H1 (cell line): ENCODE measurements around the gene F11R. TPM values are rescaled to one million over a fixed set of nuclear protein-coding genes. Genes with fewer than 3 reads are reported as not detected.

Source experiments
- CTCF ChIA-PET: fragments of 300-600 bp; sonication (Branson Sonifier 250); formaldehyde crosslinking; loops from one replicate; lab custom pipeline; 2021; ENCODE audit not compliant: partially characterized antibody; lab: Charles Lee
- POLR2A ChIA-PET: fragments of 300-600 bp; sonication (Branson Sonifier 250); formaldehyde crosslinking; loops from one replicate; lab custom pipeline; 2021; ENCODE audit warnings: inconsistent platforms; ENCODE audit not compliant: partially characterized antibody; lab: Charles Lee
- DNase-seq, 2 experiments: peaks; one replicate each; pipeline versions ENCODE4 v3.0.0 to v3.0.0-alpha.2; 2010 to 2022; ENCODE audit warnings: low spot score in 2 of 2, low read depth in 1 of 2, mixed read lengths in 1 of 2
- FAIRE-seq: peaks from 2 replicates; lab custom pipeline; 2011; peaks lifted over from hg19 to GRCh38; lab: Jason Lieb, UNC
- H2AFZ ChIP-seq: 2 replicates; pipeline ENCODE4 v1.8.1; 2012; ENCODE audit warnings: low read length, inconsistent platforms
- H2AK5ac ChIP-seq: 2 replicates; pipeline ENCODE4 v1.6.1; 2013; ENCODE audit warnings: low read depth, low read length
- H2BK120ac ChIP-seq: replicated peaks from 2 replicates; pipeline ENCODE3; 2013; ENCODE audit warnings: low read depth, low read length, inconsistent platforms
- H2BK12ac ChIP-seq: 2 replicates; pipeline ENCODE4 v1.6.1; 2013; ENCODE audit warnings: low read depth, low read length
- H2BK15ac ChIP-seq: 2 replicates; pipeline ENCODE4 v1.6.1; 2013; ENCODE audit warnings: low read length
- H2BK20ac ChIP-seq: 2 replicates; pipeline ENCODE4 v1.6.1; 2013; ENCODE audit warnings: low read length
- H2BK5ac ChIP-seq: 2 replicates; pipeline ENCODE4 v1.6.1; 2013; ENCODE audit warnings: low read depth, low read length
- H3K14ac ChIP-seq: 2 replicates; pipeline ENCODE4 v1.6.1; 2013; ENCODE audit warnings: inconsistent platforms; ENCODE audit not compliant: insufficient read length
- H3K18ac ChIP-seq: 2 replicates; pipeline ENCODE4 v1.6.1; 2013; ENCODE audit warnings: low read length; ENCODE audit errors: extremely low read depth
- H3K23ac ChIP-seq: 2 replicates; pipeline ENCODE4 v1.6.1; 2013; ENCODE audit warnings: inconsistent platforms; ENCODE audit not compliant: insufficient read length
- H3K23me2 ChIP-seq: 2 replicates; pipeline ENCODE4 v1.6.1; 2013; ENCODE audit warnings: low read depth, low read length
- H3K27ac ChIP-seq: 2 replicates; pipeline ENCODE4 v1.6.1; 2011; ENCODE audit warnings: low read depth, low read length, inconsistent platforms
- H3K27me3 ChIP-seq, 4 experiments: replicated peaks in 1 of 4; 1 replicate in 1 of 4; 2 replicates in 3 of 4; pipeline versions ENCODE4 v1.6.1 to v1.8.1; 2011 to 2013; ENCODE audit warnings: low read length in 3 of 4, mild to moderate bottlenecking in 3 of 4, inconsistent platforms in 2 of 4, mixed read lengths in 2 of 4, moderate library complexity in 1 of 4; ENCODE audit not compliant: control insufficient read depth in 3 of 4, insufficient read depth in 3 of 4; ENCODE audit errors: extremely low read depth in 1 of 4
- H3K36me3 ChIP-seq, 4 experiments: 2 replicates each; pipeline versions ENCODE4 v1.6.1 to v1.8.1; 2011 to 2013; ENCODE audit warnings: mild to moderate bottlenecking in 4 of 4, low read length in 3 of 4, moderate library complexity in 2 of 4, control low read depth in 1 of 4, inconsistent platforms in 1 of 4; ENCODE audit not compliant: insufficient read depth in 4 of 4, control insufficient read depth in 2 of 4
- H3K4ac ChIP-seq: replicated peaks from 2 replicates; pipeline ENCODE3; 2013; ENCODE audit warnings: low read length, low read depth, mixed read lengths, inconsistent platforms; ENCODE audit not compliant: insufficient read length
- H3K4me1 ChIP-seq, 4 experiments: replicated peaks in 1 of 4; 1 replicate in 1 of 4; 2 replicates in 3 of 4; pipeline versions ENCODE4 v1.6.1 to v1.8.1; 2011 to 2013; ENCODE audit warnings: low read length in 3 of 4, inconsistent platforms in 2 of 4, mixed read lengths in 1 of 4; ENCODE audit not compliant: insufficient read depth in 4 of 4, control insufficient read depth in 3 of 4
- H3K4me2 ChIP-seq, 2 experiments: 2 replicates each; pipeline versions ENCODE4 v1.6.1 to v1.8.1; 2011 to 2013; ENCODE audit warnings: low read depth in 2 of 2, low read length in 2 of 2, control low read depth in 1 of 2, inconsistent platforms in 1 of 2, mild to moderate bottlenecking in 1 of 2; ENCODE audit not compliant: insufficient read depth in 1 of 2
- H3K4me3 ChIP-seq, 4 experiments: fragments of 200-600, 300-600 bp in 1 of 4; sonication (generic), shearing (Covaris generic), sonication (Bioruptor Twin) in 1 of 4; 2 replicates each; pipeline versions ENCODE4 v1.5.1 to v1.8.1; 2011 to 2016; ENCODE audit warnings: low read length in 4 of 4, low read depth in 3 of 4, control low read depth in 2 of 4, inconsistent platforms in 2 of 4, mild to moderate bottlenecking in 2 of 4, mixed read lengths in 1 of 4, moderate library complexity in 1 of 4; ENCODE audit not compliant: insufficient read depth in 2 of 4; ENCODE audit errors: extremely low read depth in 1 of 4
- H3K56ac ChIP-seq: replicated peaks from 2 replicates; pipeline ENCODE3; 2013; ENCODE audit warnings: low read depth, mild to moderate bottlenecking, mixed read lengths, low read length, inconsistent platforms; ENCODE audit not compliant: insufficient read length
- H3K79me1 ChIP-seq: 2 replicates; pipeline ENCODE4 v1.6.1; 2013; ENCODE audit warnings: low read depth, low read length, control low read depth
- H3K79me2 ChIP-seq, 2 experiments: 2 replicates each; pipeline versions ENCODE4 v1.6.1 to v1.8.1; 2012 to 2013; ENCODE audit warnings: low read length in 2 of 2, mild to moderate bottlenecking in 2 of 2, inconsistent platforms in 1 of 2; ENCODE audit not compliant: insufficient read depth in 2 of 2, control insufficient read depth in 1 of 2
- H3K9ac ChIP-seq, 4 experiments: replicated peaks in 1 of 4; 1 replicate in 1 of 4; 2 replicates in 3 of 4; pipeline versions ENCODE4 v1.6.1 to v1.8.1; 2011 to 2013; ENCODE audit warnings: low read depth in 3 of 4, low read length in 3 of 4, control low read depth in 2 of 4, mild to moderate bottlenecking in 2 of 4, moderate library complexity in 2 of 4, inconsistent platforms in 1 of 4; ENCODE audit errors: extremely low read depth in 1 of 4
- H3K9me3 ChIP-seq, 2 experiments: 2 replicates each; pipeline versions ENCODE4 v1.6.1 to v1.8.1; 2012 to 2013; ENCODE audit warnings: mild to moderate bottlenecking in 2 of 2, moderate library complexity in 2 of 2, control low read depth in 1 of 2, inconsistent platforms in 1 of 2, low read depth in 1 of 2, low read length in 1 of 2, mixed read lengths in 1 of 2; ENCODE audit not compliant: insufficient read depth in 2 of 2
- H4K20me1 ChIP-seq, 2 experiments: replicated peaks in 1 of 2; 2 replicates each; pipeline versions ENCODE3 to v1.8.1; 2011 to 2013; ENCODE audit warnings: inconsistent platforms in 2 of 2, low read length in 2 of 2, mild to moderate bottlenecking in 1 of 2; ENCODE audit not compliant: insufficient read depth in 2 of 2, control insufficient read depth in 1 of 2
- H4K5ac ChIP-seq: 2 replicates; pipeline ENCODE4 v1.6.1; 2013; ENCODE audit warnings: low read length, low read depth, mixed read lengths, inconsistent platforms; ENCODE audit not compliant: insufficient read length
- H4K8ac ChIP-seq: 2 replicates; pipeline ENCODE4 v1.8.0; 2013; ENCODE audit warnings: mild to moderate bottlenecking, moderate library complexity, low read length, inconsistent platforms; ENCODE audit not compliant: insufficient read depth; ENCODE audit errors: extremely low read depth
- H4K91ac ChIP-seq: replicated peaks from 2 replicates; pipeline ENCODE3; 2013; ENCODE audit warnings: low read length, mixed read lengths, inconsistent platforms; ENCODE audit not compliant: insufficient read length
- ATF2 ChIP-seq: IDR thresholded peaks from 2 replicates; pipeline ENCODE4 v1.6.1; 2012; ENCODE audit warnings: low read length, inconsistent platforms
- CBX5 ChIP-seq: fragments of 300-800, 300-1000 bp; sonication (generic); IDR thresholded peaks from 2 replicates; pipeline ENCODE4 v1.7.1; 2016; ENCODE audit warnings: antibody characterized with exemption, low read length, low read depth
- EGR1 ChIP-seq: IDR thresholded peaks from 2 replicates; pipeline ENCODE4 v1.6.1; 2011; ENCODE audit warnings: low read depth, low read length, borderline replicate concordance
- KDM5A ChIP-seq: fragments of 200-600 bp; IDR thresholded peaks from 2 replicates; pipeline ENCODE4 v1.7.1; 2012; ENCODE audit warnings: mild to moderate bottlenecking, low read length, inconsistent platforms, mixed read lengths
- NRF1 ChIP-seq: IDR thresholded peaks from 2 replicates; pipeline ENCODE4 v1.6.1; 2011; ENCODE audit warnings: mild to moderate bottlenecking, low read depth, low read length, improper control_type of control experiment
- POLR2A ChIP-seq, 2 experiments: IDR thresholded peaks; 1 replicate in 1 of 2; 2 replicates in 1 of 2; pipeline ENCODE4 v1.6.1; 2011; ENCODE audit warnings: low read depth in 2 of 2, low read length in 2 of 2, mild to moderate bottlenecking in 2 of 2; ENCODE audit errors: control extremely low read depth in 1 of 2
- RFX5 ChIP-seq: IDR thresholded peaks from 2 replicates; pipeline ENCODE4 v1.6.1; 2011; ENCODE audit warnings: low read depth, low read length, improper control_type of control experiment, borderline replicate concordance
- SAP30 ChIP-seq: fragments of 300-600 bp; sonication (generic); IDR thresholded peaks from 2 replicates; pipeline ENCODE4 v1.7.1; 2012; ENCODE audit warnings: low read length, moderate library complexity, mild to moderate bottlenecking, inconsistent platforms; ENCODE audit not compliant: insufficient read depth, insufficient replicate concordance
- SP2 ChIP-seq: IDR thresholded peaks from 2 replicates; pipeline ENCODE4 v1.6.1; 2012; ENCODE audit warnings: mild to moderate bottlenecking, low read length, inconsistent platforms
- WGBS, 2 experiments: shearing (Covaris generic) in 1 of 2; methylation state at CpG; one replicate each; pipeline versions ENCODE4 v1.1.6 to v1.1.7; 2013 to 2015; ENCODE audit warnings: low lambda C conversion rate in 2 of 2, mixed read lengths in 2 of 2, inconsistent platforms in 1 of 2, low coverage in 1 of 2, missing lambda C conversion rate in 1 of 2; ENCODE audit not compliant: insufficient replicate concordance in 2 of 2, insufficient coverage in 1 of 2, insufficient read length in 1 of 2; ENCODE audit errors: extremely low coverage in 1 of 2, missing lambda C conversion rate in 1 of 2; 5-methylcytosine and 5-hydroxymethylcytosine counted together
- polyA plus RNA-seq, 7 experiments: library from polyadenylated mRNA; depleted of rRNA in 3 of 7; stranded (reverse) in 5 of 7; unstranded in 2 of 7; fragments of >200 nt in 5 of 7; fragments of 200-250 nt in 2 of 7; gene quantifications; 1 replicate in 5 of 7; 2 replicates in 1 of 7; 4 replicates in 1 of 7; pipeline versions ENCODE4 v1.2.1 to v1.2.3, GENCODE V29; 2011 to 2013; ENCODE audit warnings: missing spikeins in 2 of 7, mixed read lengths in 2 of 7
- total RNA-seq: library from RNA; stranded (reverse); fragmentation: NEBNext Ultra II Directional; extraction: Animal tissue kit (Norgen Biotek cat#: 25700); gene quantifications from 2 replicates; pipeline ENCODE4 v1.2.1, GENCODE V29; 2021

Gene F11R
- total and polyA plus RNA-seq, 2 of the 8 experiments (the other 6 are each of a cell fraction or from before 2014, with no cell fraction given), result 159 to 200 TPM

GRCh38 chr1:161021165-161021969 is 415 bp upstream of the F11R start:
- no peak overlapping the region; the same call in 1 of the 2 replicates for H3K18ac ChIP-seq
- no peaks in the 10 kb centered on the region for H3K9me3 ChIP-seq
- DNase-seq, result peak; percentile 93 to 99
- peaks cover 8% of the 10 kb centered on the region for H3K79me1 ChIP-seq
- H3K9ac ChIP-seq, result peak overlapping the region in 3 of 4 experiments; percentile 88 to 93 (median 93); a peak in 6 of 7 replicates
- H3K4me3 ChIP-seq, result peak overlapping the region; percentile 79 to 97 (median 95)
- H3K4me1 ChIP-seq, result peaks cover 7 to 17% (median 13%) of the 10 kb centered on the region in 4 experiments
- H3K36me3 ChIP-seq, result no peaks in the 10 kb centered on the region; a peak in 1 of 8 replicates
- WGBS, 2 experiments, result 19% methylated on average over 28 of the region's 34 CpGs; no CpG with 5 or more reads in 1 of the 2 experiments
- H3K4ac ChIP-seq, result no peak overlapping the region
- H3K4me2 ChIP-seq, result peak overlapping the region; percentile 80 to 92
- H3K23me2 ChIP-seq, result peaks cover 11% of the 10 kb centered on the region
- no peak overlapping the region for H4K91ac ChIP-seq
- peaks cover 6 to 13% of the 10 kb centered on the region in 2 experiments for H4K20me1 ChIP-seq
- peak overlapping the region; percentile 74; the same call in 1 of the 2 replicates for H3K27ac ChIP-seq
- POLR2A ChIA-PET, result interaction anchor here (0.6 to 3.9 kb wide), 23 partner anchors 9 to 375 kb away, joined by 3 to 50 read pairs (median 6); partner anchors contain the start of genes B4GALT3, DEDD, KLHDC9 and SLAMF1
- no peaks in the 10 kb centered on the region for H3K27me3 ChIP-seq
- CTCF ChIA-PET, result interaction anchor here (0.6 to 3.5 kb wide), 21 partner anchors 9 to 207 kb away, joined by 3 to 26 read pairs (median 4); partner anchors contain the start of genes KLHDC9 and USF1
- H2BK12ac ChIP-seq, result no peak overlapping the region; the same call in 1 of the 2 replicates
- H2BK20ac ChIP-seq, result no peak overlapping the region
- peak overlapping the region; percentile 80 for H3K56ac ChIP-seq
- H3K79me2 ChIP-seq, result peaks cover 22 to 43% of the 10 kb centered on the region in 2 experiments
- no peak overlapping the region for H2BK120ac ChIP-seq
- H2BK15ac ChIP-seq, result no peak overlapping the region
- H2AK5ac ChIP-seq, result no peak overlapping the region; the same call in 1 of the 2 replicates
- no peak overlapping the region for H3K23ac ChIP-seq
- FAIRE-seq, result peak; percentile 76
- no peak overlapping the region; the same call in 1 of the 2 replicates for H4K8ac ChIP-seq
- no peak overlapping the region for H2AFZ ChIP-seq
- peak overlapping the region; percentile 98 for H2BK5ac ChIP-seq
- no peak overlapping the region for H4K5ac ChIP-seq
- no peak overlapping the region for H3K14ac ChIP-seq
- TF ChIP-seq SAP30, result no peak
- TF ChIP-seq POLR2A (IDR thresholded peaks at IDR 0.05; ENCODE audit: control extremely low read depth in 1 of 2, low read depth in 2 of 2, low read length in 2 of 2), result peak; percentile 87 to 95
- no peak for TF ChIP-seq EGR1
- TF ChIP-seq RFX5, result peak; percentile 54; the same call in 1 of the 2 replicates
- TF ChIP-seq ATF2, result 0 out of 2 replicates have a peak, but pooled peaks have one; percentile 38
- no peak for TF ChIP-seq NRF1
- no peak for TF ChIP-seq CBX5
- TF ChIP-seq KDM5A, result 0 out of 2 replicates have a peak, but pooled peaks have one; percentile 48
- TF ChIP-seq SP2, result peak; percentile 58
